HG03432 (cell line): Measurements from ENCODE around the gene CDRT15L2.
"Not testable (repeated sequence)": the region's sequence is repeated elsewhere in the genome, so short reads cannot be mapped to it uniquely, and the experiment has no call there.

Source experiments
- ATAC-seq: cut with Tn5 transposase; IDR thresholded peaks from one replicate; pipeline ENCODE4 v1.9.1; 2021; ENCODE audit warnings: mild to moderate bottlenecking, moderate library complexity; ENCODE audit not compliant: unreplicated experiment

CDRT15L2 gene

GRCh38 chr17:20573216-20573615, 6.3 kb upstream of the CDRT15L2 start:
- ATAC-seq, result not testable (repeated sequence)

DNA sequence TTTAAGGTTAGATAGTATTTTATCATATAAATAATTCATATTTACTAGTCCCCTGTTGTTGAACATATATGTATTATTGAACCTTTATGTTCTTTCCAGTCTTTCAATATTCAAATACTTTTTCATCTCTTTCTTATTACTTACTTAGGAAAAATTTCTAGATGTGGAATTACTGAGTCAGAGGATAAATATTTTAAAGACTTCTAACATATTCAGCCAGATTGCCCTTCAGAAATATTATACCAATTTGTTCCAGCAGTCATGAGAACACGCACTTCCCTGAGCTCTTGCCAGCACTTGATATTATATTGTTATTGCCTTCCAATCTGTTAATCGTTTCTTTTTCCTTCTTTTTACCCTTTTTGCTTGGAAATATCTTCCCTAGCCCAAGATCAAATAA, 4.5 kb upstream of the CDRT15L2 start:
- ATAC-seq, result not testable (repeated sequence)

DNA sequence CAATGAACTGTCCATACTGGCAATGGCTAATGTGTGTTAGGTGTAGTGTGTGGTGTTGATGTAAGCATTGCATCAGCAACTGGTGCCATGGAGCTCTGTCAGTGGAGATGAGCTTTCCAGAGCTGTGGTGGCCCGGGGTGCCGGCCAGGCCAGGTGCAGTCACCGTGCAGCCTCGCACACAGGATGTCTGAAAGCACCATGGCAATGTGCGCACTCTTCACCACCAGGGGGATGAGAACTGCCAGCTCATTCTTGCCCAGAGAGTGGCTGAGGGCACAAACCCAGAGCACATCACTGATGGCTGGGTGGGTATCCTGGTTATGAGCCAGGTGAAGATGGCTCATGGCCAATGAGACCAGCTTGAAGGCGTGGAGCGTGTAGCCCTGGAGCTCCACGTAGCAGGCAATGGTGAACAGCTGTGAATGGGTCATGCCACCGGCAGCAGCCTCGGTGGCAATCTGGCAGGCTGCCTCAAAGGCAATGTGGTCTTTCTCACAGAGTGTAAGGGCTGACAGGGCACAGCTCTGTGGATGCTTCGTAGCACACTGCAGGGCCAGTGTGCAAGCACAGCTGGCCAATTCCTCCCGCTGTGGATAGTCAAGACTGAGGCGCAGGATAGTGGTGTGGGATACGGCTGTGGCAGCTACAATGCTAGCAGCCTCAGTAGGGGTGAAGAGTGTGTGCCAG, 4.5 kb downstream of the CDRT15L2 start:
- not testable (repeated sequence) for ATAC-seq

DNA sequence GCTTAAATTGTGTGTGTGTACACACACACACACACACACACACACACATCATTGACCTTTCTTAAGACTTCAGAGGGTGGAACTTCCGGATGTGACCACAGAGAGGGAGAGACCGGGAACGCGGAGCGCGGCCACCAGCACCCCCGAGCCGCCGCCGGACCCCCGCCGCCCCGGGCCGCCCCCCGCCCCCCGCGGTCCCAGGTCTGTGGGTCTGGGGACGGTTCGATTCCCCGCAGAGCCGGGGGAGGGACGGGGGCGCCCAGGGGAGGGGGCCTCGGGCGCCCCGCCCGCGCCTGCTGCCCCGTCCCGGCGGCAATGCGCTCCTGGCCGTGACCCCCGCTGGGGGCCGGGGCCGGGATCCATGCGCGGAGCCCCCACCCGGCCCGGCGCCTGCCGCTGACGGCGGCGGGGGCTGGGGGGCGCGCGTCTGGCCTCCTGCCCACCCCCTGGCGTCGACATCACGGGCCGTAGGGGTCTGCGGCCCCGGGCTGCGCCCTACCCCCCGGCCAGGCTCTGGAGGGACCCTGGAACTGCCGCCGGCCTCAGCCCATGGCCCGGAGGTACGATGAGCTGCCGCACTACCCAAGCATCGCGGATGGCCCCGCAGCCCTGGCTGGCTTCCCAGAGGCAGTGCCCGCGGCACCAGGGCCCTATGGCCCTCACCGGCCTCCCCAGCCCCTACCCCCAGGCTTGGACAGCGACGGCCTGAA, 9.4 kb downstream of the CDRT15L2 start:
- not testable (repeated sequence) for ATAC-seq

DNA sequence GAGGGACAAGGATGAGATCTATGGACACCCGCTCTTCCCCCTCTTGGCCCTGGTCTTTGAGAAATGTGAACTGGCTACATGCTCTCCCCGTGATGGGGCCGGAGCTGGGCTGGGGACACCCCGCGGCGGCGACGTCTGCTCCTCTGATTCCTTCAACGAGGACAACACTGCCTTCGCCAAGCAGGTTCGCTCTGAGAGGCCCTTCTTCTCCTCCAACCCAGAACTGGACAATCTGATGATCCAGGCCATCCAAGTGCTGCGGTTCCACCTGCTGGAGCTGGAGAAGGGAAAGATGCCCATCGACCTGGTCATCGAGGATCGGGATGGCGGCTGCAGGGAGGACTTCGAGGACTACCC, 9.9 kb downstream of the CDRT15L2 start:
- not testable (repeated sequence) for ATAC-seq

GRCh38 chr17:20591040-20591439, 11.5 kb downstream of the CDRT15L2 start:
- ATAC-seq, result not testable (repeated sequence)

- ATAC-seq, result not testable (repeated sequence)
Observed at GRCh38 chr17:20605568-20605967, 26.0 kb downstream of the CDRT15L2 start.

GRCh38 chr17:20609490-20609889, 30.0 kb downstream of the CDRT15L2 start:
- ATAC-seq, result not testable (repeated sequence)

- no peak for ATAC-seq
Observed at GRCh38 chr17:20611309-20611708, 31.8 kb downstream of the CDRT15L2 start.

GRCh38 chr17:20612635-20613034, 33.1 kb downstream of the CDRT15L2 start:
- ATAC-seq, result no peak

DNA sequence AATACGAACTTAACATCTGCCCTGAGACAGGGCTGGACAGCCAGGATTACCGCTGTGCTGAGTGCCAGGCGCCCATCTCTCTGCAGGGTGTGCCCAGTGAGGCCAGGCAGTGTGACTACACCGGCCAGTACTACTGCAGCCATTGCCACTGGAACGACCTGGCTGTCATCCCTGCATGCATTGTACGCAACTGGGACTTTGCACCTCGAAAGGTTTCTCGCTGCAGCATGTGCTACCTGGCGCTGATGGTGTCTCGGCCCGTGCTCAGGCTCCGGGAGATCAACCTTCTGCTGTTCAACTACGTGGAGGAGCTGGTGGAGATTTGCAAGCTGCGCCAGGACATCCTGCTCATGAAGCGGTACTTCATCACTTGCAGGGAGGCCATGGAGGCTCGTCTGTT, 33.7 kb downstream of the CDRT15L2 start:
- ATAC-seq, result no peak

DNA sequence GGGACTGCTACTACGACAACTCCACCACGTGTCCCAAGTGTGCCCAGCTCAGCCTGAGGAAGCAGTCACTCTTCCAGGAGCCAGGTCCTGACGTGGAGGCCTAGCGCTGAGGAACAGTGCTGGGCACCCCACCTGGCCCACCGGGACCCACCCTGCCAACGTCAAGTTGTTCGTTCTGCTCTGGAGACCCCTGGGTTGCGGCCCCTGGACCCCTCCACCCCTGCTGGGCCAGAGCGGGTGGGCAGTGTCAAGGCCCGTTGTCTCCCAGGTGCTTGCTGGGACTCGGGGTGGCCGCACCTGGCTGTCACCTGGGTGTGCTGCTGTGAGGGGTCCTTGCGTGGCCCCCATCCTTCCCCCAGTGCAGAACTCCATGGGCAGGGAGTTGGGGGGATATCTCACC, 34.4 kb downstream of the CDRT15L2 start:
- no peak for ATAC-seq

- not testable (repeated sequence) for ATAC-seq
Observed at GRCh38 chr17:20615461-20615860, 35.9 kb downstream of the CDRT15L2 start.
